Cardiac muscle cell (in vitro differentiated cells and primary cell): Measurements from ENCODE around the gene SDR42E2. TPM values are rescaled to one million over a fixed set of nuclear protein-coding genes. Genes with fewer than 3 reads are reported as not detected.
"Not testable (repeated sequence)": the region's sequence is repeated elsewhere in the genome, so short reads cannot be mapped to it uniquely, and the experiment has no call there.

Experiments used
- DNase-seq, 2 donors: peaks; one replicate each; pipeline versions ENCODE4 v3.0.0 to v3.0.0-alpha.2; 2010 to 2017; ENCODE audit warnings: low read depth in 1 of 2, low spot score in 1 of 2
- H3K27ac ChIP-seq: fragments of 200-600 bp; sonication (generic); 2 replicates; pipeline ENCODE4 v1.5.1; 2016
- H3K27me3 ChIP-seq: fragments of 200-600 bp; sonication (generic); 2 replicates; pipeline ENCODE4 v1.6.0; 2016; ENCODE audit warnings: control low read depth
- H3K36me3 ChIP-seq: fragments of 200-600 bp; sonication (generic); 2 replicates; pipeline ENCODE4 v1.5.1; 2016; ENCODE audit warnings: control low read depth
- H3K4me1 ChIP-seq: fragments of 200-600 bp; sonication (generic); 2 replicates; pipeline ENCODE4 v1.8.1; 2017; ENCODE audit warnings: low read depth, mild to moderate bottlenecking, mixed run types
- H3K4me3 ChIP-seq: fragments of 200-600 bp; sonication (generic); 2 replicates; pipeline ENCODE4 v1.5.1; 2016; ENCODE audit warnings: mild to moderate bottlenecking
- H3K9me3 ChIP-seq: fragments of 200-600 bp; sonication (generic); 2 replicates; pipeline ENCODE4 v1.5.1; 2017; ENCODE audit warnings: low read depth, mild to moderate bottlenecking, control low read depth
- polyA plus RNA-seq: library from polyadenylated mRNA; unstranded; fragments of >200 nt; fragmentation: Nextera tagmentation; extraction: Ambion mirVana; gene quantifications from 2 replicates; pipeline ENCODE4 v1.2.1, GENCODE V29; 2016
- total RNA-seq: library from RNA; depleted of rRNA; stranded (reverse); fragments of >200 nt; gene quantifications from 2 replicates; pipeline ENCODE4 v1.2.3, GENCODE V29; 2016
- TF ChIP-seq, protein P1 (sequence below): IDR thresholded peaks from 2 replicates; pipeline ENCODE4 v1.5.1; 2012; ENCODE audit warnings: low read depth, mild to moderate bottlenecking, low read length

SDR42E2 gene
- total and polyA plus RNA-seq, 2 experiments from 2014 or later, result 0.06 TPM; not detected in 1

DNA sequence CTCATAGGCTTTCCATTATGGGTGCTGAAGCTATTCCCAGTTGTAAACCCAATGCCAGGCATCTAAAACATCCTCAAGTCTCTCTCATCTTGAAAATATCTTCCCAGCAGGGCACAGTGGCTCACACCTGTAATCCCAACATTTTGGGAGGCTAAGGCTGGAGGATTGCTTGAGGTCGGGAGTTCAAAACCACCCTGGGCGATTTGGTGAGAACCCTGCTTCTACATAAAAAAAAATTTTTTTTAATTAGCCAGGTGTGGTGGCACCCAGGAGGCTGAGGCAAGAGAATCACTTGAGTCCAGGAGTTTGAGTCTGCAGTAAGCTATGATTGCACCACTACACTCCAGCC, 30.7 kb downstream of the SDR42E2 start:
- TF ChIP-seq, protein P1, sequence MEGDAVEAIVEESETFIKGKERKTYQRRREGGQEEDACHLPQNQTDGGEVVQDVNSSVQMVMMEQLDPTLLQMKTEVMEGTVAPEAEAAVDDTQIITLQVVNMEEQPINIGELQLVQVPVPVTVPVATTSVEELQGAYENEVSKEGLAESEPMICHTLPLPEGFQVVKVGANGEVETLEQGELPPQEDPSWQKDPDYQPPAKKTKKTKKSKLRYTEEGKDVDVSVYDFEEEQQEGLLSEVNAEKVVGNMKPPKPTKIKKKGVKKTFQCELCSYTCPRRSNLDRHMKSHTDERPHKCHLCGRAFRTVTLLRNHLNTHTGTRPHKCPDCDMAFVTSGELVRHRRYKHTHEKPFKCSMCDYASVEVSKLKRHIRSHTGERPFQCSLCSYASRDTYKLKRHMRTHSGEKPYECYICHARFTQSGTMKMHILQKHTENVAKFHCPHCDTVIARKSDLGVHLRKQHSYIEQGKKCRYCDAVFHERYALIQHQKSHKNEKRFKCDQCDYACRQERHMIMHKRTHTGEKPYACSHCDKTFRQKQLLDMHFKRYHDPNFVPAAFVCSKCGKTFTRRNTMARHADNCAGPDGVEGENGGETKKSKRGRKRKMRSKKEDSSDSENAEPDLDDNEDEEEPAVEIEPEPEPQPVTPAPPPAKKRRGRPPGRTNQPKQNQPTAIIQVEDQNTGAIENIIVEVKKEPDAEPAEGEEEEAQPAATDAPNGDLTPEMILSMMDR, result no peak
- no peaks in the 10 kb centered on the region for H3K9me3 ChIP-seq
- H3K4me3 ChIP-seq, result no peak overlapping the region
- H3K27me3 ChIP-seq, result no peaks in the 10 kb centered on the region
- no peak for DNase-seq
- H3K4me1 ChIP-seq, result peaks cover 10% of the 10 kb centered on the region
- H3K27ac ChIP-seq, result no peak overlapping the region
- no peaks in the 10 kb centered on the region for H3K36me3 ChIP-seq

GRCh38 chr16:22194707-22195444, 32.6 kb downstream of the SDR42E2 start:
- no peaks in the 10 kb centered on the region for H3K27me3 ChIP-seq
- H3K4me3 ChIP-seq, result no peak overlapping the region
- TF ChIP-seq, protein P1, result no peak
- H3K27ac ChIP-seq, result peak overlapping the region; percentile 9
- H3K9me3 ChIP-seq, result no peaks in the 10 kb centered on the region
- no peak for DNase-seq
- H3K36me3 ChIP-seq, result no peaks in the 10 kb centered on the region
- H3K4me1 ChIP-seq, result peaks cover 10% of the 10 kb centered on the region

GRCh38 chr16:22195445-22195694, 33.1 kb downstream of the SDR42E2 start:
- H3K36me3 ChIP-seq, result no peaks in the 10 kb centered on the region
- TF ChIP-seq, protein P1, result no peak

GRCh38 chr16:22195695-22196558, 33.6 kb downstream of the SDR42E2 start:
- H3K27ac ChIP-seq, result peak overlapping the region; percentile 7

More at GRCh38 chr16:22195445-22195694, 33.1 kb downstream of the SDR42E2 start:
- H3K4me1 ChIP-seq, result peaks cover 10% of the 10 kb centered on the region
- no peaks in the 10 kb centered on the region for H3K9me3 ChIP-seq
- H3K27me3 ChIP-seq, result no peaks in the 10 kb centered on the region
- DNase-seq, result no peak
- H3K4me3 ChIP-seq, result no peak overlapping the region
- H3K27ac ChIP-seq, result peak overlapping the region; percentile 9

DNA sequence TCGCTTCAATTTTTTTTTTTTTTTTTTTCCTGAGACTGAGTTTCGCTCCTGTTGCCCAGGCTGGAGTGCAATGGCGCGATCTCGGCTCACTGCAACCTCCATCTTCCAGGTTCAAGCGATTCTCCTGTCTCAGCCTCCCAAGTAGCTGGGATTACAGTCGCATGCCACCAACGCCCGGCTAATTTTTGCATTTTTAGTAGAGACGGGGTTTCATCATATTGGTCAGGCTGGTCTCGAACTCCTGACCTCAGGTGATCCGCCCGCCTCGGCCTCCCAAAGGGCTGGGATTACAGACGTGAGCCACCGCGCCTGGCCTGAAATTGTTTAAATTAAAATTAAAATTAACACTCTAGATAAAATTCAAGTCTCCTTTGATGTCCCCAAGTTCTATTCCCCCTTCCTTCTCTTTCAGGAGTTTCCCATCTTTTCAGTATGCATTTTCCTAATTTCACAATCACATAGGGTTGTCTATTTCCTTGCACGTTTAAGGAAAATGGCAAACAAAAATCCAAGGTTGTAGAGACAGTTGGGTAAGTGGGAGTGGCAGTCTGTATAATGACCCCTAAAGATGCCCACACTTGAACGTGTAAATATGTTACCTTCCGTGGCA, 34.4 kb downstream of the SDR42E2 start:
- not testable (repeated sequence) for H3K4me3 ChIP-seq, H3K9me3 ChIP-seq, DNase-seq

More at GRCh38 chr16:22195695-22196558, 33.6 kb downstream of the SDR42E2 start:
- Histone ChIP-seq H3K36me3 (no peaks in the 10 kb centered on the region), H3K4me1 (peaks cover 10% of the 10 kb centered on the region), H3K9me3 (no peaks in the 10 kb centered on the region), H3K27me3 (no peaks in the 10 kb centered on the region), H3K4me3 (peak overlapping the region; percentile 62)
- DNase-seq, result peak; percentile 87 to 92
- TF ChIP-seq, protein P1, result peak; percentile 92

More for the DNA sequence above, 34.4 kb downstream of the SDR42E2 start:
- not testable (repeated sequence) for H3K4me1 ChIP-seq, H3K27ac ChIP-seq, H3K27me3 ChIP-seq, H3K36me3 ChIP-seq
